Prostate gland (tissue), 2 donors: ENCODE data around the gene ARMCX4.

Experiments used
- POLR2A ChIP-seq: fragments of 450-650 bp; IDR thresholded peaks from one replicate; pipeline ENCODE4 v1.6.1; 2016; ENCODE audit warnings: antibody characterized with exemption, mild to moderate bottlenecking
- TF ChIP-seq, protein P1 (sequence below), 4 experiments: fragments of 200-600 bp in 2 of 4; fragments of 450-650 bp in 2 of 4; sonication (generic) in 2 of 4; IDR thresholded peaks; 1 replicate in 3 of 4; 2 replicates in 1 of 4; pipeline ENCODE4 v1.5.1; 2016 to 2019; ENCODE audit warnings: antibody characterized with exemption in 4 of 4, mild to moderate bottlenecking in 2 of 4, moderate library complexity in 2 of 4

DNA sequence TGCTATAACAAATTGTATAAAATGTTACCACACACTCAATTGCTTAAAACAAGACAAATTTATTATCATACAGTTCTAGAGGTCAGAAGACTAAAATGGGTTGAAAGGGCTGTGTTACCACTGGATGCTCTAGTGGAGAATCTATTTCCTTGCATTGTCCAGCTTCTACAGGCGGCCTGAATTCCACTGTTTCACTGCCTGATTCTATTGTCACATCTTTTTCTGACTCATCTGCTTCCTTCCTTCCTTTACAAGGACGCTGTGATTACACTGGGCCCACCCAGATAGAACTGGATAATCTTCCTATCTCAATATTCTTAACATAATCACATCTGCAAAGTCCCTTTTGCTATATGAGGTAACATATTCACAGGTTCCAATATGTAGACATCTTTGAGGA lies 45.7 kb downstream of the ARMCX4 start:
- TF ChIP-seq, protein P1, sequence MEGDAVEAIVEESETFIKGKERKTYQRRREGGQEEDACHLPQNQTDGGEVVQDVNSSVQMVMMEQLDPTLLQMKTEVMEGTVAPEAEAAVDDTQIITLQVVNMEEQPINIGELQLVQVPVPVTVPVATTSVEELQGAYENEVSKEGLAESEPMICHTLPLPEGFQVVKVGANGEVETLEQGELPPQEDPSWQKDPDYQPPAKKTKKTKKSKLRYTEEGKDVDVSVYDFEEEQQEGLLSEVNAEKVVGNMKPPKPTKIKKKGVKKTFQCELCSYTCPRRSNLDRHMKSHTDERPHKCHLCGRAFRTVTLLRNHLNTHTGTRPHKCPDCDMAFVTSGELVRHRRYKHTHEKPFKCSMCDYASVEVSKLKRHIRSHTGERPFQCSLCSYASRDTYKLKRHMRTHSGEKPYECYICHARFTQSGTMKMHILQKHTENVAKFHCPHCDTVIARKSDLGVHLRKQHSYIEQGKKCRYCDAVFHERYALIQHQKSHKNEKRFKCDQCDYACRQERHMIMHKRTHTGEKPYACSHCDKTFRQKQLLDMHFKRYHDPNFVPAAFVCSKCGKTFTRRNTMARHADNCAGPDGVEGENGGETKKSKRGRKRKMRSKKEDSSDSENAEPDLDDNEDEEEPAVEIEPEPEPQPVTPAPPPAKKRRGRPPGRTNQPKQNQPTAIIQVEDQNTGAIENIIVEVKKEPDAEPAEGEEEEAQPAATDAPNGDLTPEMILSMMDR (IDR thresholded peaks at IDR 0.05) = no peak
- TF ChIP-seq POLR2A = no peak
